ENCODE results near the gene AQP4.

The AQP4 gene

DNA sequence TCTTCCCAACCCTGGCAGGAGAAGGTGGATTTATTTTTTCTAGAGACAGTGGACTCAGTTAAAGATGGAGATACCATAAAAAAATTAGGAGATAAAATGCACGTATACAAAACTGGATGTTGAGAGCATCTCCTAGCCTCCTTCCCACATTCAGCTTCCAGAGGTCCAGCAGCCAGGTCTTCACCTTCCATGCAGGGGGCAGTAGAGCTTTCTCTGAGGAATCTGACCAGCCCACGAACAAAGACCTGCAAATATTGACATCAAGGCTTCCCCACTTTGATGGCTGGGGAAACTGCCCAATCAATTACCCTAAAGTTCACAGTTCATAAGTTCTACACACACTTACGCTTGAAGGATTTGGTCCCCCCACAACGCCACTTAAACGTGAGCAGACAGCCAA, 24.5 kb downstream of the AQP4 start:
- no peak for DNase-seq (ENCODE audit: low spot score)

DNA sequence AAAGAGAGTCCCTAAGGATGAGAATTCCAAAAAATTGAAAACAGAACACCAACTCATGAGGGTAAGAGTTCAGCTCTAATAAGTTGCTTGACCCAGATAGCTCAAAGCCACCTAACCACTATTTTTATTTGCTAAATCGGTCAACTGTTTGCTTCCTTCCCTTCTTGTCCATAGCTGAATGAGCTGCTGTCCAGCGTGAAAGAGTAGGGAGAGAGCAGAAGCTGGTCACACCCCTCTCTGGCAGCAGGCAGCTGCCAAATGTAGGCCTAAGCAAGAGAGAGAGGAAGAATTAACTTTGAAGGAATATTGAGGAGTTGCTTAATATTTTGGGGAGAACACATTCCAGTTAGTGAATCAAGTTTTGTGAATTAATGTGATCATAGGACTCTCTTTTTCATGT, 25.9 kb downstream of the AQP4 start:
- no peak for DNase-seq (ENCODE audit: low spot score)

- DNase-seq (ENCODE audit: low spot score), result no peak
These were observed 33.2 kb downstream of the AQP4 start for GRCh38 chr18:26832302-26832701.

GRCh38 chr18:26827581-26827980, 37.9 kb downstream of the AQP4 start:
- no peak for DNase-seq (ENCODE audit: low spot score)

- no peak for DNase-seq (ENCODE audit: low spot score)
These were observed 38.8 kb downstream of the AQP4 start for GRCh38 chr18:26826656-26827235.

- no peak for DNase-seq (ENCODE audit: low spot score)
These were observed 44.3 kb downstream of the AQP4 start for GRCh38 chr18:26821181-26821580.

GRCh38 chr18:26819046-26819445, 46.5 kb downstream of the AQP4 start:
- no peak for DNase-seq (ENCODE audit: low spot score)

GRCh38 chr18:26818461-26818860, 47.0 kb downstream of the AQP4 start:
- no peak for DNase-seq (ENCODE audit: low spot score)

DNA sequence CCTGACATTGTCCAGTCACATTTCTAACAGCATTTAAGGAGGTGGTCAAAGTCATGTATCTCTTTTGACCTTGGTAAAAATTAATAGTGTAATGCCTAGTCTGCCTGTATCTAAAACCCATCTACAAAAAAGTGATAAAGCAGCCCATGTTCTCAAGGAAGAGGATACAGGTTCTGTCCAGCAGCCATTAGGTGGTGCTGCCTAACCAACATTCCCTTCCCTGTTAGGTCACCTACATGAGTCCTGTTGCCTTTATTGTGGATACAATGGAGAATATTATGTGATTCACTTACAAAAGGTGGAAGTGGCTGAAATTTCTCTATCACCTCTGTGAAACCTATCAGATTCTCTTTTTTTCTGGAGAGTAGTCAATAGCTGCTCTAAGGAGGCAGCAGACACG, 52.5 kb downstream of the AQP4 start:
- peak; percentile 28 for DNase-seq (ENCODE audit: low spot score)

- no peak for DNase-seq (ENCODE audit: low spot score)
These were observed 53.0 kb downstream of the AQP4 start for GRCh38 chr18:26812462-26812861.

DNA sequence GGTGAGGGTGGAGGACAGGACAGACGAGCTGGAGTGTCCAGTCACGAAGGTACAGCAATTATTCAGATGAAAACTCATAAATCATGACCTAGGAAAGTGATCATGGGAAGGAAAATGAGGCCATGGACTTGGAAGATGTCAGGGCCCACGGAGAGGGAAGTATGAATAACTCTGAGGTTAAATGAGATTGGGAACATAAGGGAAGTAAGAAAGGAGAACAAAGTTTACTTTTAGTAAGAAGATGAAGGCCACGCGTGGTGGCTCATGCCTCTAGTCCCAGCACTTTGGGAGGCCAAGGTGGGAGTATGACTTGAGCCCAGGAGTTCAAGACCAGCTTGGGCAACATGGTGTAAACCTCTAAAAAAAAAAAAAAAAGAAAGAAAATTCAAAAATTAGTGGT, 56.2 kb downstream of the AQP4 start:
- DNase-seq (ENCODE audit: low spot score), result no peak

DNA sequence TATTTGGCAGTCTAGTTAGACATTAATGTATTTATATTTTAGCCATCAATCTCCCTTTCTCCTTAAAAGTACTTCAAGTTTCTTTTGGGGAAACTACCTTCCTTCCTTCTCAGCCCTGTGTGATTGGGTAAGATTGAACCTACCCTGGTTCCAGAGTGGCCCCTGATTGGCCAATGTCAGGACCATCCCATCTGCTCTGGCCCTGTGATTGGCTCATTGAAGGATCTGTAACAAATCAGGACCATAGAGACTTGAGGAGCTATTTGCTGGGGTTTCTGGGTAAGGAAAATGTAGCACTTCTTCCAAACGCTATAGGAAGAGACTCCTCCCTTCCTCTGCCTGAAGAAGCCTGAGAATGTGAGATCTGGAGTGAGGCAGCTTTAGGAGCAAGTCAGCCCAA, 59.3 kb downstream of the AQP4 start:
- DNase-seq (ENCODE audit: low spot score), result no peak

GRCh38 chr18:26804519-26804918, 61.0 kb downstream of the AQP4 start:
- peak; percentile 55 for DNase-seq (ENCODE audit: low spot score)

GRCh38 chr18:26803643-26804042, 61.9 kb downstream of the AQP4 start:
- DNase-seq (ENCODE audit: low spot score), result no peak

DNA sequence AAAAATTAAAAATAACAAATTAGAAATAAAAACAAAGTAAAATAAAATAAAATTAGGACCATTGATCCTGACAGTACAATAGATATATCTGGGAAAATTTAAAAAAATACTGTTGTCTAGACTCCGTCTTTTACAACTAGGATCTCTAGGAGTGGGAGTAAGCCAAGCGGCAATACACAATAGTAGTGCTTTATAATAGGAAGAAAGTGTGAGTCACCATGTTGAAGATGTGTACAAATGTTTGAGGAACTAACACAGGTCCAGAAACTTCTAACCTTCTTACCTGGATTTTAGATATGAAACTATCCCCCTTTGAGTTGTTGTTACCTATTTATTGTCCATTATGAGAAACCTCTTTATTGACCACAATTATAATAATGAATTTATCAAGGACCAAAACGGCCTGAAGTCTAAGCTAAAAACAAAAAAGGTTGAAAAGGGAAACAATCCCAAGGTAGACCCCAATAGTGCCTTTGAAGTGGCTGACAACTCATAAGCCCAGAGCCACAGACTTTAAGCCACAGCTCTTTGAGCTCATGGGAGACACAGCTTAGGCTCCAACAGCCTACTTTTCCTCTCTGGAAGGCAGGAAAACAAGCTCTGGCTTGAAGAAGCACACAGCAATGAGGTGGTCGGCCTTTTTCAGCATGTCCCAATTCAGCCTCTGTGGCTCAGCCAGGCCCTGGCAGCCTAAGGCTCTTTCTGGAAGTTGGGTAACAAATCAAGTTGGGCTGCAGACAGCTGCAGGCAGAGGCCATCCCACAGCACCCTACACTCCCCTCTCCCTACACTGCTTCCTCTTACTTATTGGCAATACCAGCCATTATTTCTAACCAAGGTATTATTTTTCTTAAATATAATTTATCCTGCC, 62.9 kb downstream of the AQP4 start:
- no peak for DNase-seq (ENCODE audit: low spot score)
